GM21786 (cell line): ENCODE results near the gene NYAP2.

Experiments
- ATAC-seq: cut with Tn5 transposase; IDR thresholded peaks from one replicate; pipeline ENCODE4 v1.9.1; 2021; ENCODE audit not compliant: unreplicated experiment

Gene NYAP2

DNA sequence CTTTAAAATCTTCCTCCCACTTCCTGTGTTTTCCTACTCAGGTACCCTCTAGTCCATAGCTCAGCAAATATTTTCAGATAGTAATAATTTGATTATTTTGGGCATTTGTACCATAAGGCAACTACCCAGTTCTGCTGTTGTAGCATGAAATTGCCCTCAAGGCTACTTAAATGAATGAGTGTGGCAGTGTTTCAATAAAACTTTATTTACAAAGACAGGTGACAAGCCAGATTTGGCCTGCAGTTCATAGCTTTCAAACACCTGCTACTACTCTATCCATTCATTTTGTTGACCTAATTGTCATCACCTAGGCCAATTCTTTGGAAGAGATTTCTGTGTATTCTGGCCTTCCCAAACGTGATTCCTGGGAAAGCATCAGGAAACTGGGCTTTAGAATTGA, 28.9 kb downstream of the NYAP2 start:
- ATAC-seq: no peak

DNA sequence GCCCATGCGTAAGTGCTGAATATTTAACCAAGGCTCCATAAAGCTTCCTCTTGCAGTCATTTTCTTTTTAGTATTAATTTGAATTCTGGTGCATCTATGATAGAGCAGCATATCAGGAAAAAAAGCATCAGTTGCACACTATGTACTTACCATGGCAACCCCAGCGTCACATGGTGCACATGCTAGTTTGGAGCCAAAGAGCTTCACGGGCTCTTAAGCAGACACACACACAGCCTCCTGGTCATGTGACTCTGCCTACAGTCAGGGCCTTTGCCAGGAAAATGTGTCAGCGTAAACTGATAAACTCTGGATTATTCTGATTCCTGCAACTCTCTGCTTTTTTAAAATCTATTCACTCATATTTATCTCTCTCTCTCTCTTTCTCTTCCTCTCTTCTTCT, 30.2 kb downstream of the NYAP2 start:
- no peak for ATAC-seq

DNA sequence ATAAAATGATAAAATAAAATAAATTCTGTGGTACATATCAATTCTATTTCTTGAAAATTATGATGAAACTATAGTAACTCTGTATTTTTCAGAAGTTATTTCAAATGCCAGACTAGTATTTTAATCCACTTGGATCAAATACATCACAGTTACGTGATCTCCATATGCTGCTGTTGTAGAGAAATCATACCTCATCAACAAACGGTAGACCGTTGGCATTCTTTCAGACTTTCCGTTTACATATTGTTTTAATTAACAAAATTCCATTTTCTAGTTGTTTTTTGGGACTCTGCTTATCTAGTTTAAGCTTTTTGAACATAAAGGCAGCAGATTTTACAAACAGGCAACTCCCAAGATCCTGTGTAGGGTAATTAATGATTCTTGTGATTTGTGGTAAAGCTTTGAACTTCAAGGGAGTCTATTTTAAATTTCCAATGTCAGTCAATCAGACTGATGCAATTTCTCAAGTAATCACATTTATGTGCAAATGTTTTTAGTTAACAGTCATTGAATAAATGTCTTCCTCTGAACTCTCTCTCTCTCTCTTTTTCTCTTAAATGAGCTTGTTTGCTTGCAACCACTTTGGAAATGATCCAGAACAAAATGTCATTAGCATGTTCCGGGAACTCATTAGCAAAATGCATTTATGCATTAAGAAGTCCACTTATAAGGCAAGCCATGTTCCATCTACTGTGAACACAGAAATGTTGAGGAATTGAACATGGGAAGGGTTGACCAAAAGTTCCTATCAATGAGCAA, 31.8 kb downstream of the NYAP2 start:
- ATAC-seq: no peak

DNA sequence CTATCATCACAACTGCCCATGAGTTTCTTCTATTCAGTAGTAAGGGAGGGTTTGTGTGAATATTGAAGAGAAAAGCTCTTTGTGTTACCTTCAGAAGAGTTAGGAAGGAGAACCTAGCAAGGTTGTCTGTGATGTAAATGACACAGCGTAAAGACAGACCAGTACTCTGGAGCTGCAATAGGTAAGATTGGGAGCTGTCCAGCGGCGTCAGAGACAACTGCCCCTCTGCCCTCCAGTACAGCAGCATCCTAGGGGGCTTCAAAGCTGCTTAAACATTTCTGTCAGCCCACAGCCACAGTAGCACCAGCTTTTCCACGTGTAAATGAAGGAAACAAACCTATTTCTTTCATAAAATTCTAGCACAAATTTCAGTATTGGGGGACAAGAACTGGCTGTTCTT, 34.5 kb downstream of the NYAP2 start:
- ATAC-seq: no peak

DNA sequence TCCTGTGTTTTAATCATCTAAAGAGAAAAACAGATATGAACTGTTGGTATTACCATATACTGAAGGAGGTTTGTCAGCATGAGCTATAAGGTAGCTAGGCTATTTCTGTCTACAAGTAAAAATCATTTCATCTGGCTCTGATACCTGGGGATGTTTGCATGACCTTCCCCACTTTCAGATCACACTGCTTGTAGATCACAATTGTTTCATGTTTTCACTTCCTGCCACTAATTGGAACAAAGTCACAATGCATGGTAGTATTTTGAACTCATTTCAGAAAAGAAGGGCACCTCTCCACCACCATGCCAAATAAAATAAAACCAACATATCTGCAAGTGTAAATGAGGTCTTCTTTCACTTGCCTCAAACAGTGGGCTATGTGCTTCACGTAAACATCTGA, 37.8 kb downstream of the NYAP2 start:
- no peak for ATAC-seq

DNA sequence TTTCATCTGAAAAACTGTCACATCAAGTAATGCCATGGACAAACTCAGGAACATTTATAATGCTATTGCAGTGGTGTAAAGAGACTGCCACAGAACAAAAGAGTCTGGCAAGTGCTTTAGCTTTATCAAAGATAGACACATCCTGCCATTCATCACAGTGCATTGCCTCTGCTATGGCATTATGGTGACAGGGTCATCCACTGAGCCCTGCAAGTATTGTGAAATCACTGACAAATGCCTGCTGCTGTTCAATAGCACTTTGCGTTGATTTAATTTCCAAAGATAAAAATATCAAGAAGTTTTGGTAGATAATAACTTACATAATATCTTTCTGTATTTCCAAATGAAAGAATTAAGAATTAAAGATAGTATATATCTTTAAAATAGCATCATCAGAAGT, 38.7 kb downstream of the NYAP2 start:
- no peak for ATAC-seq

DNA sequence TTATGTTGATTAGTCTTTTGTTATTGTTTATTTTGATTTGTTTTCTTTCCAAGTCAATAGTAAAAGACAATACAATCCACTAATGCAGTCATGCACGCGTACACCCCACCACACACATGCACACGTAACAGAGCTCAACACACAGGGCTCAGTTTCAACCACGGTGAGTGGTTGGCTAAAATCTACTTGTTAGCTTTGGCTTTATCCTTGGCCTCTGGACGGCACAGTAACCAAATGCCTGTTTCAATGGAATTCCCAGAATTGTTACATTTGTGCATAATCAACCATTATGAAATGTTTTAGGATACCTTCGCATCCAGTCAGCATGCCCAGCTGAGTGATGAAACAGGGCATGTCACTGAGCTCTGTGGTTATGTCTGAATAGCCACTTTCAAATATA, 53.2 kb downstream of the NYAP2 start:
- no peak for ATAC-seq

DNA sequence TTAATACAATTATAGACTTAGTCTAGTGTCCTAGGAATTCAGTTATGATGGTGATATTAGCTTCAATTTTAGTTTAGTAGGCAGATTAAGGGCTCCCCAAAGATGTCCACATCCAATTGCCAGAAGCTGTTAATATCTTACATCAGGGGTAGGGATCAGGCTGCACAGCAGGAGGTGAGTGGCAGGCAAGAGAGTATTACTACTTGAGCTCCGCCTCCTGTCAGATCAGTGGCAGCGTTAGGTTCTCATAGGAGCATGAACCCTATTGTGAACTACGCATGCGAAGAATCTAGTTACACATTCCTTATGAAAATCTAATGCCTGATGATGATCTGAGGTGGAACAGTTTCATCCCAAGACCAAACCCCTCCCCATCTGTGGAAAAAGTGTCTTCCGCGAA, 54.9 kb downstream of the NYAP2 start:
- ATAC-seq: no peak

DNA sequence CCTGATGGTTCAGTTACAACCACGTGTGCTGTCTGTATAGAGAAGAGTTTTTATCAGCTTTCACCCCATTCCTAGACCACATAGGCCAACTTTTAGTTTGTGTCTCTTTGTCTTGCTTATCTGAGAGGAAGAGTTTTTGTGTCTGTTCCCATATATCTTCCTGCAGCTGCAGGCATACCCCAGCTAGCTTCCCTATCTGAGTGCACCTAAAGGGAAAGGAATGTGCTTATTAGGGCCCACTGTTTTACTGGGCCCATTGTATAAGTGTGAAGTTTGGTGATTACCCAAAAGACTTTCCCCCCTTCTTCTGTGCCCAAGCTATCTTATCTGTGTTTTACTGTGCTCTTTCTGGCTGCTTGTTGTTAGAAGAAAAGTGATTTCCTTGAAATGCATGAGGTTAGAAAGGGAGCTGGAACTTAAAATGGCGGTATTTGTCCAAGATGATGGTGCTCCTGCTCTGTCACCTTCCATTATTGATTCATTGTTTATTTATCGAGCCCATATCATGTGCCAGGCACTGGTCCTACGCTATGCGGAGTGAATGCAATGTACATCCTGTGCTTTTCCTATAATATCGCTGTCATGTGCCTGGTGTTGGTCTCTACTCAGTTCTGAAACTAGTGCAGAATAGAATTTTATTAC, 57.2 kb downstream of the NYAP2 start:
- no peak for ATAC-seq

DNA sequence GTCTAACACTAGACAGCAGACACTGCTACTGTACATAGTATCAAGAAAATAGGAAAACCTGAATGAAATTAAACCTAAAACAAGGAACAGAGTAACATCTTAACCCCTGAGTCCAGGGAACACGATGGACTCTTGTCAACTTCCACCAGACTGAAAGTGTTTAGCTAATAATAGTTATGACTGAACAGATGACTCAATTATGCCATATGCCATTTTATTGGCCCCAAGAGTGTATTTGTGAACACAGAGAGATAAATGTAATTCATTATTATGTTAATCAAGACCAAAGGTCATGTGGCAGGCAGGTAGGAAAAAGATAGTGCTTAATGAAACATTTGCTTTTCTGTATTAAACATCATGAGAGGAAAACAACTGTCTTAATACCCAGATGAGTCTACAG, 58.0 kb downstream of the NYAP2 start:
- ATAC-seq: no peak

DNA sequence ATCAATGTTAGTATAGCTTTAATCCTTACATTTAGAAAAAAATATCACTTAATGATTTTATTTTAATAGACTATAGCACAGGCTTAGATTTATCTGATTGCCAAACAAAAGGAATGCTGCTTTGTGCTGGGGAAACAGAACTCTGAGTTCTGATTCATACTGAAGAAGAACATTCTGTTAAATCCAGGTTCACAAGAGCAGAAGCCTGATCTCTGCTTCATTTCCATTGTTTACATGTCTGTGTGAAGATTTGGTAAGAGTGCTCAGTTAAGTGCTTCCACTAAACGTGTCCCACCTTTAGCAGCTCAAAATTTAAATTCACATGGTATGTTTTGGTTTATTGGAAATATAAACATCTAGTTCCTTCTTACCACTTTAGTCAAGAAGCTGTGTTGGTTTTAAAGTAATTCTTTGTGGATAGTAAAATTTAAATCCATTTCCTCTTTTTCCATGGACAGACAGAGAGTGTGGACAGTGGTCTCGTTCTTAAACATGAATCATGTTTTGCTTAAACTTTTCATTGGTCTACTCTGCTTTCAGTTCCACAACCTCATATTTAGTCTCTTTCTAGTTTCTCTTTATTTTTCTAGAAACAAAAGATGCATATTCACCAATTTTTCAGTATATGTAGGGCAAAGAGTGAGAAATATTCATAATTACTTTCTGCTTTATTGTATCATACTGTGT, 59.1 kb downstream of the NYAP2 start:
- ATAC-seq: peak; percentile 67

DNA sequence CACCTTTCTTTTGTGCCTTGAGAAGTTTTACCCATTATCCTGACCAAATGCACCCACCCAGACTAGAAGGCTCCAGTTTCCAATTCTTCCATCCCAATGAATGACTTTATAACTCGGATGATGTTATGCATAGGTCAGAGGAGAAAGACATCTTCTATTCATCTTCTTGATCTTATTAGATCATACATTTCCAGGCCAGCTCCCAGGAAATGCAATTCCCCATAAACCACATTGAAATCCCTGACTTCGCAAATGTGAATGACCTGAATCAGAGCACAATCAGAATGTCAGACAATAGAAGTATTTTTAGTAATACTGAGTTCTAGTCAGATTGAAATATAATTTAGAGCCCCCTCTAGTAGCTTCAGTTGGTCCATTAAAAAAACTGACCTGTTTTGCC, 62.9 kb downstream of the NYAP2 start:
- no peak for ATAC-seq

DNA sequence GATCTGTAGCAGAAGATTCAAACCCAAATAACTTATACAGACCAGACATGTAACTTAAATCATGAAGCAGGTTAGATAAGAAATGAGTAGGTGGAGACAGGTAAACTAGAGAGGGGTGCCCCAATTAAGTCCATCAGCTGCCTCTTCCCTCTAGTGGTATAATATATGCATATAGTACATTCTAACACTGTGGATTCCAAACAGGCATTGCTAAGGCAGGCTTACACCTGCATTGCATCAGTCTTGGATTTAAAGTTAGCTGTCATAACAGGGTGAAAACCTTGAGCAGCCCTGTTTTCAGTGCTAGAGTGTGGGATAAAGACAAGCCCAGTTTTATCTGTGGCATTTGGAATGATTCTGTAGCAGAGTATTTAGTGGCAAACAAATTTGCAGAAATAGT, 63.4 kb downstream of the NYAP2 start:
- ATAC-seq: no peak

DNA sequence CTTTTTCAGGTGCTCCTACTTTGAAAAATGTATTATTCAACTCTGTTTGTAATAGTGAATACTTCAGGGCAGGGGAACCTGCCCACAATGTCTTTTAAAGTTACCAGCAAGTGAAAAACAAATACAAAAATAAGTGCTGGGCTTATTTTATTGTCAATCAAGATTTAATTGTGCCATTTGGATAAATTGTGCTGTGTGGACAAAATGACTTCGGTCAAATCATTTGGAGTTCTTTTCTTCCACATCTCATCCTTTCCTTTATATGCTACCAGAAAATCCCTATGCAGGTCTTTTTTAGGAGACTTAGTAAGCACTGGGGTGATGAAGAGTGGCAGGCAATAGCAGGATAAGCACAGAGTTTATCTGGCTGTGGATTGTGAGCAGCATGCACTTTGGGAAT, 63.9 kb downstream of the NYAP2 start:
- ATAC-seq: no peak

DNA sequence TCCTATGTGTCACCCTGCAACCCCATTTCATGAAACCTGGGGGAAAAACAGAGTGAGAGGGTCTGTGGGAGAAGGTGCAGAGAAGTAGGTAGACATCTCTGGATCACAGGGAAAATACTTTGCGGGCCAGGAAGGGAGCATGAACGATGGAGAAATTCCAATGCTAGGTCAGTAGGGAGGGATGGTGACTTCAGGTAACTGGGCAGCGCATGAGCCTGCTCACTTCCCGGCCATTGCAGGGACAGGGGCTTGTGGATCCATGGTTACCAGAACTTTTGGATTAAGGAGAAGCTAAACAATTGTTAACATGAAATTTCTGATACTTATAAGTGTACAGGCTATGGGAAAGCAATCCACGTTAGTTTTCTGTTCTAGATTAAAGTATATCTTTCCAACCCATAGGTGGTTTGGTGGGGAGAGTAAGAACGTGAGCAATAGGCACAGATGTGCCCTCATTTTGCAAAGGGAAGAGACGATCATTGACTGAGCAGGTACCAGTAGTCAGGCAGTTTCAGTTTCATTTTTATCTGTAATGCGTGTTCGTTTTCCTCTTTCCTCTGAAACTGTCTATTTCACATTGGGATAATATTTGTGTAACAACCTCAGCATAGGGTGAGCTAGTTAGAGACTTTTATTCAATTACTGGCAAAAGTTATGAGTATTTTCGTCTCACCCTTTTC, 65.0 kb downstream of the NYAP2 start:
- ATAC-seq: peak; percentile 83

DNA sequence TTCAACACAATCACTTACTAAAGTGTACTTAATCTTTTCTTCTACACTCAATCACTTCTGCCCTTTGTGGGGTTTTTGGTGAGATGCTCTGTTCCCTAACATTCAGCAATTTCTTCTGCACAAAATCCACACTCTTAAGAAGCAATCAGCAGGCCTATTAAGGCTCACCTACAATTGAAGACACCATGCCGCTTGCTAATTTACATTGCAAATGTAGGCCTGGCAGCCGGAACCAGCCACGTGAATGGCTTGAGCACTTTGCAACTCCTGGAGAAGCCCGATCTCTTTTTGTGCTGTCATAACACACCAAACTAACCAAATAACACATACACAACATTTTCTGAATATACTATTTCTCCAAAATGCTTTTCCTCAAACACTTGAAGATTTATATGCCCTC, 66.3 kb downstream of the NYAP2 start:
- no peak for ATAC-seq

DNA sequence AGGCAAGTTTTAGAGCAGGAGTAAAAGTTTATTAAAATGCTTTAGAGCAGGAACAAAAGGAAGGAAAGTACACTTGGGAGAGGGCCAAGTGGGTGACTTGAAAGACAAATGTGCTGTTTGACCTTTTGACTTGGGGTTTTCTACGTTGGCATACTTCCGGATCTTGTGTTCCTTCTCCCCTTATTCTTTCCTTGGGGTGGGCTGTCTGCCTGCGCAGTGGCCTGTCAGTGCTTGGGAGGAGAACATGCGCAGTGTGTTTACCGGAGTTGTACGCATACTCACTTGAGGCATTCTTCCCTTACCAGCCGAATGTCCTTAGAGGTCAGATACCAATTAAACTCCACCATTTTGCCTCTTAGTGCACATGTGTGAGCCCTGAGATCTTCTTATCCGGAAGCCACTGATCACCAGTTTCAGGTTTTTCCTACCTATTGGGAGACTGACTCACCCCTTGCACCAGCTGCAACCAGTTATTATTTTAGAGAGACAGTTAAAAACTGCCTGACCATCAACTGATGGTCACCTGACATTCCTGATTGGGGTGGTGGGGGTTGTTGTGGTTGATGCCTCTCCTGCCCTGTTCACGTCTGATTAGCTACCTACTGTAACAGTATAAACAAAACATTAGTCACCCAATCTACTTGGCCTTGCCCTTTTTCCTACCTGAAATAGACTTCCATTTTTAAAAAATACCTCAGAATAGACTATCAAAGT, 67.5 kb downstream of the NYAP2 start:
- ATAC-seq: no peak

DNA sequence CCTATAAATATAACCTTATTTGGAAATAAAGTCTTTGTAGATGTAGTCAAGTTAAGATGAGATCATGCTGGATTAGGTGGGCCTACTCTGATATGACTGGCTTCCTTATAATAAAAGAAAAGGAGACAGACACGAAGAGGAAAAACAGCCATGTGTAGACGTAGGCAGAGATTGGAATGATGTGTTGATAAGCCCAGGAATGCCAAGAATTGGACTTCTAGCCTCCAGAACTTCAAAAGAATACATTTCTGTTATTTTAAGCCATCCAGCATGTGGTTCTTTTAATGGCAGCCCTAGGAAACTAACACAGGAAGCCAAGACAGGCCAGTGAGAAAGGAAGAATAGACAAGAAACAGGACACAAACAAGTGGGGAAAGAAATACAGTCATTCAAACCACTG, 68.6 kb downstream of the NYAP2 start:
- ATAC-seq: no peak

DNA sequence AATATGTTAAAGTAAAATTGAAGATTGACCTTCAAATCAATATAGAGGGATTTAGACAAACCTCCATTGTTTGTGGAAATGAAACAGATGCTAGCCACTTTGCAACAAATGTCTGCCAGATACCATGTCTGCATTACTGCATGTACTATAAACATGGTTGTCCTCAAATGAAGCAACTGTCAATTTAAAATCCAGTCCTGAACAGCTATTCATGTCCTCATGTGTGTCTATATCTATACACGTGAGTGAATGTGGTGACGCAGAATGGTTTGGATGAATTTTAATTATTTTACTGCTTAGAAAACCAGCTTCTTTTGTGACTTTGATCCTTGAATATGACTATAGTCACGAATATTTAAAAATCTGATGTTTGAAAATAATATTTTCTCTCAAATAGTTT, 71.5 kb downstream of the NYAP2 start:
- no peak for ATAC-seq

DNA sequence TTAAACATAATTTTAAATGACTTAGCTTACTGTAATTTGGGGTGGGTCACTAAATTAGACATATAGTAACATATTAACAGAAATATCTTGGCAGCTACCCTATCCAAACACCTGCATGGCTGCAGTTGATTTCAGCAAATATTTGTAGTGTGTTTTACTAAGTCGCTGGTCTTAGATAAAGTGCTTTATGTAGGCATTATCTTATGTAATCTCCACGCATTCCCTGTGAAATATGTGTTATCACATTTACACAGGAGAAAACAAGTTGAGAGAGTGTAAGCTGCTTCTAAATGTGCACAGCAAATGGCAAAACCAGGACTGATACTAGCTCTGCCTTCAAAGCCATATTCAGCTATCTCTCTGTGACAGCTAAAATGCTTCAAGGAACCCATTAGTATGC, 72.0 kb downstream of the NYAP2 start:
- no peak for ATAC-seq

DNA sequence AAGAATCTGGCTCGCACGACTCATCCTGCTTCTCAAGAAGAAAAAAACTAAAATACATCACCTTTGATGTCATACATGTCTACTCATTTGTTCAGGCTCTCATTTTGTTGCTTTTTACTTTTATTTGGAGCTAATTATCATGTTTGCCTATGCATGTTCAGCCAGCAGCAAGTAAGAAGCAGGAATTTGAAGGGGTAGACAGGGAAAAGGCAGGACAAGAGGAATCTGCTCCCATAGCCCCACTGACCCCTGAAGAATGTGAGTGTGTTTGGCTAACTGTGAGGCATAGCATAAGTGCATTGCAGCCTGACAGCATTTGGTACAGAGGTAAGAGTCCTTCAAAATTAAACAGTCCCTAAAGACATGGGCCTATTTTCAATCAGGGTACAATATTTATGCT, 72.7 kb downstream of the NYAP2 start:
- ATAC-seq: no peak
